ENCODE data around the gene HRH2.

DNA sequence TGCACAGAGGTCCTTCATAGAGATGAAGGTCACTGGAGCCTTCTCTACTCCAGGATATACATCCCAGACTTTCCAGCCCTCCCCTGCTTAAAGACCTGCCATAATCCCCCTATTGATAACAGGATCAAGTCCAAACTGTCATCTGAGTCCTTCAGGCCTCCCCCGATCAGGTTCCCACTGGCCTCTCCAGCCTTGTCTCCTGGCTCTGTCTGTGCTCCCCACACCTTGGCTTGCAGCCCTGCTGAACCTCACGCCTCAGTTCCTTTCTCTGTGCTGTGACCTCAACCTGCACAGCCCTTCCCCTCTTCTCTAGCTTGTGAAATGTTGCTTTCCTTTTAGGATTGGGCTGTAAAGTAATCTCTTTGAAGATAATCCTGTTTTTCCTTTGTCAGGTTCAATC lies 2.5 kb upstream of the HRH2 start:
- TF ChIP-seq, protein P1, sequence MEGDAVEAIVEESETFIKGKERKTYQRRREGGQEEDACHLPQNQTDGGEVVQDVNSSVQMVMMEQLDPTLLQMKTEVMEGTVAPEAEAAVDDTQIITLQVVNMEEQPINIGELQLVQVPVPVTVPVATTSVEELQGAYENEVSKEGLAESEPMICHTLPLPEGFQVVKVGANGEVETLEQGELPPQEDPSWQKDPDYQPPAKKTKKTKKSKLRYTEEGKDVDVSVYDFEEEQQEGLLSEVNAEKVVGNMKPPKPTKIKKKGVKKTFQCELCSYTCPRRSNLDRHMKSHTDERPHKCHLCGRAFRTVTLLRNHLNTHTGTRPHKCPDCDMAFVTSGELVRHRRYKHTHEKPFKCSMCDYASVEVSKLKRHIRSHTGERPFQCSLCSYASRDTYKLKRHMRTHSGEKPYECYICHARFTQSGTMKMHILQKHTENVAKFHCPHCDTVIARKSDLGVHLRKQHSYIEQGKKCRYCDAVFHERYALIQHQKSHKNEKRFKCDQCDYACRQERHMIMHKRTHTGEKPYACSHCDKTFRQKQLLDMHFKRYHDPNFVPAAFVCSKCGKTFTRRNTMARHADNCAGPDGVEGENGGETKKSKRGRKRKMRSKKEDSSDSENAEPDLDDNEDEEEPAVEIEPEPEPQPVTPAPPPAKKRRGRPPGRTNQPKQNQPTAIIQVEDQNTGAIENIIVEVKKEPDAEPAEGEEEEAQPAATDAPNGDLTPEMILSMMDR (conservative IDR thresholded peaks at IDR 0.05 in 1 of 2, IDR thresholded peaks at IDR 0.05 in 1 of 2; ENCODE audit: low read depth in 1 of 2, low read length in 2 of 2): no peak
- no peak for TF ChIP-seq EZH2 (IDR thresholded peaks at IDR 0.05; ENCODE audit: low read length, missing control alignments)

Measured in fibroblast of lung (primary cell).